ENCODE measurements around the gene UBQLN4.

The UBQLN4 gene

DNA sequence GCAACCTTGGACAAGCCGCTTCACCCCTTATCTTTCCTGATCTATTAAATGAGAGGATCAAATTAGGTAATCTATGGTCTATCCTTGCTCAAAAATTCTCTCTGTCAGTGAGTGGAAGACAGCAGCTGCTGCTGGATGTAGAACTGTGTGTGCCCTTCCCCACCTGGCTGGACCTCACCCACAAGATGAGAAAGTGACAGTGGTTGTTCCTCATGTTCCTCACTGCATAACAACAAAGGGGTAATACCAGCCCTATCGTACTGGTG is 49.7 kb downstream of the UBQLN4 start:
- Histone ChIP-seq H3K36me3 (ENCODE audit: control insufficient read depth in 5 of 5, insufficient read depth in 5 of 5, low read length in 5 of 5) (peaks cover 0 to 13% (median 11%) of the 10 kb centered on the region in 5 donors), H3K9me3 (ENCODE audit: control insufficient read depth in 5 of 5, low read length in 5 of 5) (no peaks in the 10 kb centered on the region), H3K9ac (ENCODE audit: low read length in 5 of 5) (no peak overlapping the region), H3K4me3 (ENCODE audit: low read depth in 1 of 5, low read length in 5 of 5) (no peak overlapping the region), H3K4me1 (ENCODE audit: control insufficient read depth in 5 of 5, insufficient read depth in 5 of 5, low read length in 5 of 5) (peaks cover 1 to 16% (median 12%) of the 10 kb centered on the region in 5 donors), H3K27ac (ENCODE audit: low read depth, low read length) (no peak overlapping the region), H3K27me3 (ENCODE audit: control insufficient read depth in 5 of 5, insufficient read depth in 4 of 5, low read length in 5 of 5) (peaks cover 0 to 4% (median 0%) of the 10 kb centered on the region in 5 donors)

DNA sequence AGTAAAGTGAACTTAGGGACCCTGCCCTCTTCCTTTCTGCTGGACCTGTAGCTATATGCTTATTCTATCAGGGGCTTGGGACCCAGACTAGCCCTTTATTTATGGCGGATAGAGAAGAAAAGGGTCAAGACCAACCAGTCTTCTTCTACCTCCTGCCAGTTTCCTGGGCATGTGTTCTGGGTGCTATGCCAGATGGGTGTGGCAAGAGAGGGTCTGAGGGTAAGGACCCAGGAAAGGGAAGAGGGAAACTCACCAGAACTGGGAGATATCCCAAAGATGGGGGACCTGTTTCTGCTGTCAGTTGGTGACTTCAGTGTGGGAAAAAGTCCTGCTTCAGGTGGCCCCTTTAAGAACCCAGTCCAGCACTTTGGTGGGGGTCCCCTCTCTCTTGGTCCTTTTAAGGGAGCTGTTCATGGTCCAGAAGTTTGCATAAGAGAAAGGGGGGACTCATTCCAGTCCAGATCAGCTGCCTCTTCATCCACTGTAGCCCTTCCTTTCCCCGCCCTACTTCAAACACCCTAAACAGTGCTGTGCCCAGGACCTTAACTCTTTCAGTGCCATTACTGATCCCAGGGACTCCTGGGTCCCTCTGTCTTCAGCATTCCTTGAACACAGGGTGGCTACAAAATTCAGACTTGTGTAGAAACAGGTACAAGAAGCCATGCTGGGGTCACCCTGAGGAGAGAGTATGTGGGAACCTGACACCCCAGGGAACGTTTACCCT is 51.2 kb downstream of the UBQLN4 start:
- no peaks in the 10 kb centered on the region for H3K9me3 ChIP-seq (ENCODE audit: control insufficient read depth in 5 of 5, low read length in 5 of 5)
- peaks cover 0 to 4% (median 0%) of the 10 kb centered on the region in 5 donors for H3K27me3 ChIP-seq (ENCODE audit: control insufficient read depth in 5 of 5, insufficient read depth in 4 of 5, low read length in 5 of 5)
- H3K36me3 ChIP-seq (ENCODE audit: control insufficient read depth in 5 of 5, insufficient read depth in 5 of 5, low read length in 5 of 5): peaks cover 0 to 6% (median 5%) of the 10 kb centered on the region in 5 donors
- H3K9ac ChIP-seq (ENCODE audit: low read length in 5 of 5): no peak overlapping the region
- peaks cover 1 to 16% (median 12%) of the 10 kb centered on the region in 5 donors for H3K4me1 ChIP-seq (ENCODE audit: control insufficient read depth in 5 of 5, insufficient read depth in 5 of 5, low read length in 5 of 5)
- H3K4me3 ChIP-seq (ENCODE audit: low read depth in 1 of 5, low read length in 5 of 5): no peak overlapping the region
- H3K27ac ChIP-seq (ENCODE audit: low read depth, low read length): no peak overlapping the region

DNA sequence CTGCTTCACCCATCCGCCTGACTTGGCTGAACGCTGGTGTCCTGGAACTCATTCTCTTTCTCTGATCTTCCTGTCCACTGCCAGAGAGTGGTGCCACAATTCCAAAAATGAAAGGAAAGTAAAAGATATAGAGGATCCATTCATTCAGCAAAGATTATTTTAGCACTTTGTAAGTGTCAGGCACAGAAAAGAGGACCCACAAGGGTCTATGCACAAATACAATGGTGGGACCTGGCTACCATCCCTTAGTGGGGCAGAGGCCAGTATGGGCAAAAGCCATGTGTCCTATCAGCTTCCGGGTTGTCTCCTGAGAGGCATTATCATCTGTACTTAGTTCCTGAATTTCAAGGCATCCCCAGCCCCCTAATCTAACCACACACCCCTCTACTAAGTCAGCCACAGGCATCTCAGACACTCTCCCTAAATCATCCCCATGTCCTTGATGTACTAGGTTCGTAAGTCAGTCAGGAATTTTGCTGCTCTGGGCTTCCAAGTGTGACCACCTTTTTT is 51.9 kb downstream of the UBQLN4 start:
- H3K4me1 ChIP-seq (ENCODE audit: control insufficient read depth in 5 of 5, insufficient read depth in 5 of 5, low read length in 5 of 5): peaks cover 1 to 16% (median 12%) of the 10 kb centered on the region in 5 donors
- H3K36me3 ChIP-seq (ENCODE audit: control insufficient read depth in 5 of 5, insufficient read depth in 5 of 5, low read length in 5 of 5): peaks cover 0 to 2% (median 1%) of the 10 kb centered on the region in 5 donors
- peak overlapping the region in 2 of 5 donors; percentile 0 to 20 for H3K9ac ChIP-seq (ENCODE audit: low read length in 5 of 5)
- peaks cover 0 to 4% (median 0%) of the 10 kb centered on the region in 5 donors for H3K27me3 ChIP-seq (ENCODE audit: control insufficient read depth in 5 of 5, insufficient read depth in 4 of 5, low read length in 5 of 5)
- H3K4me3 ChIP-seq (ENCODE audit: low read depth in 1 of 5, low read length in 5 of 5): peak overlapping the region in 2 of 5 donors; percentile 3 to 16
- no peaks in the 10 kb centered on the region for H3K9me3 ChIP-seq (ENCODE audit: control insufficient read depth in 5 of 5, low read length in 5 of 5)
- H3K27ac ChIP-seq (ENCODE audit: low read depth, low read length): no peak overlapping the region

GRCh38 chr1:156001021-156001661 is 52.5 kb downstream of the UBQLN4 start:
- no peaks in the 10 kb centered on the region for H3K36me3 ChIP-seq (ENCODE audit: control insufficient read depth in 5 of 5, insufficient read depth in 5 of 5, low read length in 5 of 5)
- H3K27me3 ChIP-seq (ENCODE audit: control insufficient read depth in 5 of 5, insufficient read depth in 4 of 5, low read length in 5 of 5): peaks cover 0 to 4% (median 0%) of the 10 kb centered on the region in 5 donors
- H3K9ac ChIP-seq (ENCODE audit: low read length in 5 of 5): peak overlapping the region in 2 of 5 donors; percentile 0 to 20
- no peak overlapping the region for H3K27ac ChIP-seq (ENCODE audit: low read depth, low read length)
- peak overlapping the region in 1 of 5 donors; percentile 16 for H3K4me3 ChIP-seq (ENCODE audit: low read depth in 1 of 5, low read length in 5 of 5)
- H3K9me3 ChIP-seq (ENCODE audit: control insufficient read depth in 5 of 5, low read length in 5 of 5): no peaks in the 10 kb centered on the region
- peaks cover 1 to 16% (median 12%) of the 10 kb centered on the region in 5 donors for H3K4me1 ChIP-seq (ENCODE audit: control insufficient read depth in 5 of 5, insufficient read depth in 5 of 5, low read length in 5 of 5)

GRCh38 chr1:155999964-156000363 is 53.6 kb downstream of the UBQLN4 start:
- no peaks in the 10 kb centered on the region for H3K9me3 ChIP-seq (ENCODE audit: control insufficient read depth in 5 of 5, low read length in 5 of 5)

DNA sequence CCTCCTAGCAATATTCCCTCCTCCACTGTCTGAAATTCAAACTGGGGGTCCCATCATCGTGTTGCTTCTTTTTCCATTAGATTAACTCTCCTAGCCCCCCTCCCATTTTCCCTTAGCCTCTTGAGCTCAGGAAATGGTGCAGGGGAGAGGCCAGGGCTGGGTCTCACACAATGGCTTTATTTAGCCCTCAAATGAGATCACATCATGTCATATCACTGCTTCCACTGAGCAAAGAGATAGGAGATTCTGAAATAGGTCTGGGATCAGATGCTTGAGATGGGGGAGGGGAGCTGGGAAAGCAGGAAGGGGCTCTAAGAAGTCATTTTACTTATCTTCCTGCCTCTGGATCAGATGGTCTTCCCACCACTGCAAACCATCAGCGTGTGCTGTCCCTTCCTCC is 57.4 kb downstream of the UBQLN4 start:
- H3K4me3 ChIP-seq (ENCODE audit: low read depth in 1 of 5, low read length in 5 of 5): no peak overlapping the region
- H3K27me3 ChIP-seq (ENCODE audit: control insufficient read depth in 5 of 5, insufficient read depth in 4 of 5, low read length in 5 of 5): no peaks in the 10 kb centered on the region
- no peak overlapping the region for H3K27ac ChIP-seq (ENCODE audit: low read depth, low read length)
- no peaks in the 10 kb centered on the region for H3K36me3 ChIP-seq (ENCODE audit: control insufficient read depth in 5 of 5, insufficient read depth in 5 of 5, low read length in 5 of 5)
- no peaks in the 10 kb centered on the region for H3K9me3 ChIP-seq (ENCODE audit: control insufficient read depth in 5 of 5, low read length in 5 of 5)
- H3K4me1 ChIP-seq (ENCODE audit: control insufficient read depth in 5 of 5, insufficient read depth in 5 of 5, low read length in 5 of 5): peaks cover under 1 to 3% (median 3%) of the 10 kb centered on the region in 5 donors
- H3K9ac ChIP-seq (ENCODE audit: low read length in 5 of 5): no peak overlapping the region

More at GRCh38 chr1:155999964-156000363, 53.6 kb downstream of the UBQLN4 start:
- peaks cover 1 to 16% (median 12%) of the 10 kb centered on the region in 5 donors for H3K4me1 ChIP-seq (ENCODE audit: control insufficient read depth in 5 of 5, insufficient read depth in 5 of 5, low read length in 5 of 5)
- H3K4me3 ChIP-seq (ENCODE audit: low read depth in 1 of 5, low read length in 5 of 5): no peak overlapping the region
- no peak overlapping the region for H3K9ac ChIP-seq (ENCODE audit: low read length in 5 of 5)
- H3K27me3 ChIP-seq (ENCODE audit: control insufficient read depth in 5 of 5, insufficient read depth in 4 of 5, low read length in 5 of 5): peaks cover 0 to 4% (median 0%) of the 10 kb centered on the region in 5 donors
- H3K27ac ChIP-seq (ENCODE audit: low read depth, low read length): no peak overlapping the region
- no peaks in the 10 kb centered on the region for H3K36me3 ChIP-seq (ENCODE audit: control insufficient read depth in 5 of 5, insufficient read depth in 5 of 5, low read length in 5 of 5)

DNA sequence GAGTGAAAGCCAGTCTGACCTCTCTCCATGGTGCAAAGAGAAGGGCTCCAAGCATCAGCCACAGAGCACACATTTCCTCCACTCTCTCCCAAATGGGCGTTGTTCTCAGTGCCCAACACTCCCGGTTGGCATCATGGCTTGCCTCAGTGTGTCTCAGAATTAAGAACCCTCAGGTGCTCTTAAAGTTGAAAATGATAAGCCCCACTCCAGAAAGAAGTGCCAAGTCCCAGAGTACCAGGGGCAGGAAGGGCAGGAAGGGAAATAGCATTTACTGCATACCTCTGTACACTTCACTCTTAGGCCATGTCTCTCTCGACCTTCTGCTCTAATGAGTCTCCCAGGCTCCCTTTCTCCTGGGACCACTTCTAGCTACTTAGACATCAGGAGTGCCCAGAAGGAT is 60.0 kb downstream of the UBQLN4 start:
- H3K4me1 ChIP-seq (ENCODE audit: control insufficient read depth in 5 of 5, insufficient read depth in 5 of 5, low read length in 5 of 5): peaks cover 4 to 20% (median 12%) of the 10 kb centered on the region in 5 donors
- H3K4me3 ChIP-seq (ENCODE audit: low read depth in 1 of 5, low read length in 5 of 5): no peak overlapping the region
- H3K36me3 ChIP-seq (ENCODE audit: control insufficient read depth in 5 of 5, insufficient read depth in 5 of 5, low read length in 5 of 5): no peaks in the 10 kb centered on the region
- no peaks in the 10 kb centered on the region for H3K27me3 ChIP-seq (ENCODE audit: control insufficient read depth in 5 of 5, insufficient read depth in 4 of 5, low read length in 5 of 5)
- no peak overlapping the region for H3K27ac ChIP-seq (ENCODE audit: low read depth, low read length)
- H3K9me3 ChIP-seq (ENCODE audit: control insufficient read depth in 5 of 5, low read length in 5 of 5): no peaks in the 10 kb centered on the region
- H3K9ac ChIP-seq (ENCODE audit: low read length in 5 of 5): no peak overlapping the region

DNA sequence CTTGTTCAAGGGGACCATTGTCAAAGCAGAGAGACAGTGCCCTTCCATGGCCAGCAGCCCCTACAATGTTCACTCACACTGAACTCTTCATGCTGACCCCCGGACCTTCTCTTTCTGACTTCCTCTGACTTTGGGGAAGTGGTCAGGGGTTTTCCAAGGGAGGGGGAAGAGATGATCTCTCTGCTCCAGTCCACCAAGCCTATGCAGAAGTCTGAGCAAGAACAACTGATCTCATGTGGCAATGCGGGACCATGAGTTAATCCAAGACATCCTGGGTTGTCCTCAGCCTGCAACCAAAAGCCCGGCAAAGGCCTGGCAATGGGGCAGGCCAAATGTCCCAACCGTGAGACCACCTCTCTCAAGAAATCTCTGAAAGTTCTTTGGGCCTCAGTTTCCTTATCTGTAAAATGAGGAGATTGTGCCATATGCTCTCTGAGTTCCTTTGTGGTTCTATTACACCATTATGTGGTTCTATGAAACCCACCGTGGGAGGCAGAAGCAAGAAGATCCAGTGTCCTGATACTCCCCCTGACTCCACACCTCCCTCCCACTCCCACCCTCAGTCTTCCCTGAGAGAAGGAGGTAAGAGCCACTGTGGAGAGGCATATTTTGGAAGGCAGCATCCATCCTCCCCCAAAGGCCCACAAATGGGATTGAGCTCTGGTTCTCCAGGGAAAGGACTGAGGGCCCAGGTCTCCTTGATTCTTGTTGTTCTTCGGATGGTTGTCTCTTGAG is 63.4 kb downstream of the UBQLN4 start:
- no peaks in the 10 kb centered on the region for H3K27me3 ChIP-seq (ENCODE audit: control insufficient read depth in 5 of 5, insufficient read depth in 4 of 5, low read length in 5 of 5)
- H3K9me3 ChIP-seq (ENCODE audit: control insufficient read depth in 5 of 5, low read length in 5 of 5): no peaks in the 10 kb centered on the region
- peaks cover 4 to 20% (median 12%) of the 10 kb centered on the region in 5 donors for H3K4me1 ChIP-seq (ENCODE audit: control insufficient read depth in 5 of 5, insufficient read depth in 5 of 5, low read length in 5 of 5)
- H3K4me3 ChIP-seq (ENCODE audit: low read depth in 1 of 5, low read length in 5 of 5): peak overlapping the region in 2 of 5 donors; percentile 22 to 62
- no peak overlapping the region for H3K9ac ChIP-seq (ENCODE audit: low read length in 5 of 5)
- no peak overlapping the region for H3K27ac ChIP-seq (ENCODE audit: low read depth, low read length)
- H3K36me3 ChIP-seq (ENCODE audit: control insufficient read depth in 5 of 5, insufficient read depth in 5 of 5, low read length in 5 of 5): no peaks in the 10 kb centered on the region

- H3K27me3 ChIP-seq (ENCODE audit: control insufficient read depth in 5 of 5, insufficient read depth in 4 of 5, low read length in 5 of 5): no peaks in the 10 kb centered on the region
- H3K9ac ChIP-seq (ENCODE audit: low read length in 5 of 5): peak overlapping the region in 4 of 5 donors; percentile 7 to 80 (median 36)
- H3K36me3 ChIP-seq (ENCODE audit: control insufficient read depth in 5 of 5, insufficient read depth in 5 of 5, low read length in 5 of 5): no peaks in the 10 kb centered on the region
- peaks cover 4 to 20% (median 13%) of the 10 kb centered on the region in 5 donors for H3K4me1 ChIP-seq (ENCODE audit: control insufficient read depth in 5 of 5, insufficient read depth in 5 of 5, low read length in 5 of 5)
- H3K27ac ChIP-seq (ENCODE audit: low read depth, low read length): peak overlapping the region; percentile 23
- H3K4me3 ChIP-seq (ENCODE audit: low read depth in 1 of 5, low read length in 5 of 5): peak overlapping the region; percentile 55 to 77 (median 62)
- no peaks in the 10 kb centered on the region for H3K9me3 ChIP-seq (ENCODE audit: control insufficient read depth in 5 of 5, low read length in 5 of 5)
These were observed 64.2 kb downstream of the UBQLN4 start for GRCh38 chr1:155989242-155990004.

Measured in subcutaneous abdominal adipose tissue (tissue), 5 donors.